Measurements from ENCODE around the gene PHF13. TPM values are rescaled to one million over a fixed set of nuclear protein-coding genes. Genes with fewer than 3 reads are reported as not detected.
A peak's percentile ranks its signal among the peaks of the same experiment; 100 is the strongest.

PHF13 gene
- total RNA-seq (7.5 TPM), polyA plus RNA-seq (1 to 10 TPM; 4.7 to 6.2 (median 5.3) TPM)

DNA sequence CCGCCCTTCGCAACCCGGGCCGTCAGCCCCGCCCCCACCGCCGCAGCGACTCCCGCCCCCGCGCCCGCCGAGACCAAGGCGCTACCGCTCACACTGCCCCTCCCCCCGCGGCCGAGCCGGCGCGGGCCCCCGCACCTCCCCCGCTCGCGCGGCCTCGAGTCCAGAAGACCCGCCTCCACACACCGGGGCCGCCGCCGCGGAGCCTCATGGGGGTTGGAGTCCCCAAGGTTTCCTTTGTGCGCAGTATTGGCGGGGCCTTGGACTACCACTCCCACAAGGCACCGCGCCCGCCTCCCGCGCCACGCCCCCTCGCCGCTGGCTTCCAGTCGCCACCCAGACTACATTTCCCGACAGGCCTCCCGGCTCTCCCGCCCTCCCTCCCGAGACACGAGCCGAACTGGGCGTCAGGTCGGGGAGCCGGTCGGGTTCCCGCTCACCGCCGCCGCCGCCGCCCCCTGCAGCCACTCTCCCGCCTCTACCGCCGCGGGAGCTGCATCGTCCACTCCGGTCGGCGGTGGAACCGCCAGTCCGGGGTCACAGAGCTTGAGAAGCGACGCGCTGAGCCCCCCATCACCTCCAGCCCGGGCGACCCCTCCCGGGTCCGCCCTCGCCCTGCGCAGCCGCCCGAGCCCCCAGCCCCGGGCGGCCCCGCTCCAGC, at the start of gene PHF13:
Gene PHF13 (plus strand): TSS at position 371 of the 658 bp plus-strand sequence. CDS start 336 bp downstream, outside the sequence.
- H3K4me3 Mint-ChIP-seq: peak within 1 kb of the TSS; percentile 94 to 99 (median 94)
- H3K27me3 ChIP-seq (ENCODE audit: control insufficient read depth, insufficient read depth, low read length): no peaks in the 10 kb centered on the region

DNA sequence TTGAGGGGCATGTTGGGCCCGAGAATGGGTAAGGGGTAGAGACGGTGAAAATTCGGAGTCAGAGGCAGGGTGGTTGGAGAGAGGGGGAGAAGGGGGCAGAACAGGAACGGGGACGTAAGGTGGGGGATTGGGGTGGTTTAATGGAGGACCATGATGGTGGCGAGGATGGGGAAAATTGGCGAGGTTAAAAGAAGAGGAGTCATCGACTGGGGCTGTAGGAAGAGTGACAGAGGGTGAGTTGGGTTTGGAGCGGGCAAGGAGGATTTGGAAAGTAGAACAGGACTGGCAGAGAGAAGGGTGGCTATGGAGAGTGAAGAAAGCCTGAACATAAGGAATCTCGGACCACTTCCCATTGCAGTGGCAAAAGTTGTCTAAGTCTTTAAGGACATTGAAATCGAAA, 44.5 kb upstream of the PHF13 start:
- ATAC-seq (ENCODE audit: low read depth in 2 of 2): no peak
- Mint-ChIP-seq H3K4me1 (peaks cover 0 to 4% (median 0%) of the 10 kb centered on the region in 4 donors), H3K4me3 (no peak overlapping the region), H3K27ac (no peak overlapping the region), H3K36me3 (no peaks in the 10 kb centered on the region), H3K27me3 (peaks cover 11% of the 10 kb centered on the region), H3K9me3 (no peaks in the 10 kb centered on the region)
- Histone ChIP-seq H3K4me1 (ENCODE audit: control insufficient read depth, insufficient read depth, low read length, poor library complexity, severe bottlenecking) (no peaks in the 10 kb centered on the region), H3K36me3 (ENCODE audit: control insufficient read depth, insufficient read depth, low read length) (no peaks in the 10 kb centered on the region), H3K9me3 (ENCODE audit: control insufficient read depth in 2 of 2, low read length in 2 of 2) (no peaks in the 10 kb centered on the region), H3K4me3 (ENCODE audit: low read depth, low read length) (no peak overlapping the region), H3K27me3 (ENCODE audit: control insufficient read depth, insufficient read depth, low read length) (no peaks in the 10 kb centered on the region), H3K27ac (ENCODE audit: insufficient read depth, low read length, poor library complexity, severe bottlenecking) (no peak overlapping the region)
- no peak for DNase-seq

More for the DNA sequence above, at the start of gene PHF13:
- peaks cover 0 to 34% (median 20%) of the 10 kb centered on the region in 4 donors for H3K4me1 Mint-ChIP-seq
- Histone ChIP-seq H3K36me3 (ENCODE audit: control insufficient read depth, insufficient read depth, low read length) (no peaks in the 10 kb centered on the region), H3K27ac (ENCODE audit: insufficient read depth, low read length, poor library complexity, severe bottlenecking) (peak within 1 kb of the TSS; percentile 71), H3K4me3 (ENCODE audit: low read depth, low read length) (peak within 1 kb of the TSS; percentile 79), H3K9me3 (ENCODE audit: control insufficient read depth in 2 of 2, low read length in 2 of 2) (no peaks in the 10 kb centered on the region), H3K4me1 (ENCODE audit: control insufficient read depth, insufficient read depth, low read length, poor library complexity, severe bottlenecking) (peaks cover 16% of the 10 kb centered on the region)
- peak within 1 kb of the TSS; percentile 76 to 96 (median 95) for H3K27ac Mint-ChIP-seq
- ATAC-seq (ENCODE audit: low read depth in 2 of 2) (peak; percentile 97 to 98), DNase-seq (peak; percentile 99)
- no peaks in the 10 kb centered on the region for H3K27me3 Mint-ChIP-seq
- H3K9me3 Mint-ChIP-seq: no peaks in the 10 kb centered on the region
- H3K36me3 Mint-ChIP-seq: peaks cover 3% of the 10 kb centered on the region

DNA sequence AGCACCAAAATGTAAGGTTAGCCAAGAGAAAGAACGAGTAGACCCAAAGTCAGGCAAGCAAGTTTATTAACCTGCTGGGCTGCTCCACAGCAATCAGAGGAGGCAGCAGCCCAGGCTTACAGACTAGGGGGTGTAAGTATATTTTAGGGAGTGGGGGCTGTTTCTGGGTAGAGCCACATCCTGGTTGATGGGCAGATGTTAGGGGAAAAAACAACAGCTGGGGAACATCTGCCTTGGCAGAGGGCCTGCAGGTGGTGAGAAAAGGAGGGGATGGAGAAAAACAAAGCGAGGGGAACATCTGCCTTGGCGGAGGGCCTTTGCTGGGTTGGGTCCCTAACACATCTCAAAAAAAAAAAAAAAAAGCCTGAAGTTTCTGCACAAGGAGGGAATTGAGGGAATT, 43.4 kb upstream of the PHF13 start:
- no peak overlapping the region for H3K27ac ChIP-seq (ENCODE audit: insufficient read depth, low read length, poor library complexity, severe bottlenecking)

DNA sequence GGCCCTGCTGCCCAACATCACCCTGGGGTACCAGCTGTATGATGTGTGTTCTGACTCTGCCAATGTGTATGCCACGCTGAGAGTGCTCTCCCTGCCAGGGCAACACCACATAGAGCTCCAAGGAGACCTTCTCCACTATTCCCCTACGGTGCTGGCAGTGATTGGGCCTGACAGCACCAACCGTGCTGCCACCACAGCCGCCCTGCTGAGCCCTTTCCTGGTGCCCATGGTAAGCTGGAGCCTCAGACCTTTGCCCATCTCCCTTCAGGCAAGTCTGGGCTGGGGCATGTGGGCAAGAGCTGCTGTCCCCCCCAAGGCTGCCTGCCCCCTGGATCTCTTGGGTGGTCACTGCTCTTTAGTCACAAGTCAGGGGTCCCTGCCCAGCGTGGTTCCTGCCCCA, 42.5 kb upstream of the PHF13 start:
- Mint-ChIP-seq H3K4me1 (peaks cover 0 to 4% (median 0%) of the 10 kb centered on the region in 4 donors), H3K4me3 (no peak overlapping the region), H3K9me3 (no peaks in the 10 kb centered on the region), H3K27ac (no peak overlapping the region), H3K36me3 (no peaks in the 10 kb centered on the region), H3K27me3 (peaks cover 11% of the 10 kb centered on the region)
- DNase-seq: no peak
- H3K27ac ChIP-seq (ENCODE audit: insufficient read depth, low read length, poor library complexity, severe bottlenecking): no peak overlapping the region
- H3K27me3 ChIP-seq (ENCODE audit: control insufficient read depth, insufficient read depth, low read length): no peaks in the 10 kb centered on the region
- H3K4me3 ChIP-seq (ENCODE audit: low read depth, low read length): no peak overlapping the region
- H3K4me1 ChIP-seq (ENCODE audit: control insufficient read depth, insufficient read depth, low read length, poor library complexity, severe bottlenecking): no peaks in the 10 kb centered on the region
- ATAC-seq (ENCODE audit: low read depth in 2 of 2): peak in 1 of 2 donors; percentile 20
- no peaks in the 10 kb centered on the region for H3K9me3 ChIP-seq (ENCODE audit: control insufficient read depth in 2 of 2, low read length in 2 of 2)
- H3K36me3 ChIP-seq (ENCODE audit: control insufficient read depth, insufficient read depth, low read length): no peaks in the 10 kb centered on the region

More for the DNA sequence above, 43.4 kb upstream of the PHF13 start:
- H3K9me3 ChIP-seq (ENCODE audit: control insufficient read depth in 2 of 2, low read length in 2 of 2): no peaks in the 10 kb centered on the region
- H3K36me3 ChIP-seq (ENCODE audit: control insufficient read depth, insufficient read depth, low read length): no peaks in the 10 kb centered on the region
- H3K9me3 Mint-ChIP-seq: no peaks in the 10 kb centered on the region
- DNase-seq (peak in 1 of 3 donors; percentile 23), ATAC-seq (ENCODE audit: low read depth in 2 of 2) (no peak)
- peaks cover 11% of the 10 kb centered on the region for H3K27me3 Mint-ChIP-seq
- no peak overlapping the region for H3K4me3 ChIP-seq (ENCODE audit: low read depth, low read length)
- H3K4me3 Mint-ChIP-seq: no peak overlapping the region
- no peaks in the 10 kb centered on the region for H3K27me3 ChIP-seq (ENCODE audit: control insufficient read depth, insufficient read depth, low read length)
- peak overlapping the region in 1 of 3 donors; percentile 63 for H3K27ac Mint-ChIP-seq
- no peaks in the 10 kb centered on the region for H3K36me3 Mint-ChIP-seq
- peaks cover 0 to 4% (median 0%) of the 10 kb centered on the region in 4 donors for H3K4me1 Mint-ChIP-seq
- no peaks in the 10 kb centered on the region for H3K4me1 ChIP-seq (ENCODE audit: control insufficient read depth, insufficient read depth, low read length, poor library complexity, severe bottlenecking)

DNA sequence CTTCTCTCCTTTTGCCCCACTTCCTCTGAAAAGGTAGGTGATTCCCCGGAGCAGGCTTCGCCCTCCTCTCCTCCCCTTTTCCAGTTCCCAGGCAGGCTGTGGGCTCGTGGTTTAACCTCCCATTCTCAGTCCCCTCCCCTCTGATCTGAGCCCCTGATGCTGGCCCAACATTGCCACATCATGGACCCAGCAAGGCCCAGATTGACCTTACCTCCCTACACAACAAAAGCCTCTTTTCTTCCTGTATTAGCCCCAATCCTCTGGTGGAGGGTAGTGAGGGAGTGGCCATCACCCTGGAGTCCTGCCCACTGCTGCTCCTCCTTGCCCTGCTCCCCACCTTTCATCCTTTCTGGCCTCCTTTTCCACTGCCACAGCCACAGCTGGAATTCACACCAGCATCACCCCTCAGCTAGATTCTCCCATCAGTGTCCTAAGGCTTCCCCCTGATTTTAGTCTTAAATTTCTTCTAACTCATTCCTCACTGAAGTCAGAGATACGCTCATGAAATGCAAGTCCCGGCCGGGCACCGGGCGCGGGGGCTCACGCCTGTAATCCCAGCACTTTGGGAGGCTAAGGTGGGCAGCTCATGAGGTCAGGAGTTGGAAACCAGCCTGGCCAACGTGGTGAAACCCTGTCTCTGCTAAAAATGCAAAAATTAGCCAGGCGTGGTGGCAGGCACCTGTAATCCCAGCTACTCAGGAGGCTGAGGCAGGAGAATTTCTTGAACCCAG, 40.7 kb upstream of the PHF13 start:
- no peaks in the 10 kb centered on the region for H3K9me3 ChIP-seq (ENCODE audit: control insufficient read depth in 2 of 2, low read length in 2 of 2)
- Mint-ChIP-seq H3K36me3 (no peaks in the 10 kb centered on the region), H3K27ac (no peak overlapping the region), H3K9me3 (no peaks in the 10 kb centered on the region), H3K27me3 (peaks cover 11% of the 10 kb centered on the region), H3K4me3 (no peak overlapping the region), H3K4me1 (peaks cover 0 to 4% (median 0%) of the 10 kb centered on the region in 4 donors)
- no peak for ATAC-seq (ENCODE audit: low read depth in 2 of 2)
- H3K27ac ChIP-seq (ENCODE audit: insufficient read depth, low read length, poor library complexity, severe bottlenecking): no peak overlapping the region
- no peaks in the 10 kb centered on the region for H3K4me1 ChIP-seq (ENCODE audit: control insufficient read depth, insufficient read depth, low read length, poor library complexity, severe bottlenecking)
- H3K36me3 ChIP-seq (ENCODE audit: control insufficient read depth, insufficient read depth, low read length): no peaks in the 10 kb centered on the region
- no peaks in the 10 kb centered on the region for H3K27me3 ChIP-seq (ENCODE audit: control insufficient read depth, insufficient read depth, low read length)
- no peak overlapping the region for H3K4me3 ChIP-seq (ENCODE audit: low read depth, low read length)
- no peak for DNase-seq

DNA sequence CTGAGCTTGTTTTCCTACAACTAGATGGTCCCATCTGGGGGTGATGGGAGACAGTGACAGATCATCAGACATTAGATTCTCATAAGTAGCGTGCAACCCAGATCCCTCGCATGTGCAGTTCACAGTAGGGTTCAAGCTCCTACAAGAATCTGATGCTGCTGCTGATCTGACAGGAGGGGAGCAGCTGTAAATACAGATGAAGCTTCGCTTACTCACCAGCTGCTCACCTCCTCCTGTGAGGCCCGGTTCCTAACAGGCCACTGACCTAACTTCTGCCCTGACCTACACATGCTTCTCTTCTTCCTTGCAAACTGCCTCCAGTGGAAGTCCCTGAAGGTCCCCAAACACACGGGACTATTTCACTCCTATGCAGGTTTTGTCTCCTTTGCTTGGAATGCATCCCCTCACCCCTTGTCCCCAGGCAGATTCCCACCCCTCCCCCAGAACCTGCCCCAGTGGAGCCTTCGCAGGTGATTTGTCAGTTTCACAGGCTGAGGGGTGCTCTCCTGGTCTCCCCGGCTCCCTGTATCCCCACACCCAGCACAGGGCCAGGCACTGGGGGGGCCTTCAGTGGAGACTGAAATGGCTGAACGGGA, 39.4 kb upstream of the PHF13 start:
- Histone ChIP-seq H3K27me3 (ENCODE audit: control insufficient read depth, insufficient read depth, low read length) (no peaks in the 10 kb centered on the region), H3K4me1 (ENCODE audit: control insufficient read depth, insufficient read depth, low read length, poor library complexity, severe bottlenecking) (peaks cover under 1% of the 10 kb centered on the region), H3K9me3 (ENCODE audit: control insufficient read depth in 2 of 2, low read length in 2 of 2) (no peaks in the 10 kb centered on the region), H3K36me3 (ENCODE audit: control insufficient read depth, insufficient read depth, low read length) (no peaks in the 10 kb centered on the region), H3K27ac (ENCODE audit: insufficient read depth, low read length, poor library complexity, severe bottlenecking) (no peak overlapping the region), H3K4me3 (ENCODE audit: low read depth, low read length) (no peak overlapping the region)
- H3K4me1 Mint-ChIP-seq: peaks cover 0 to 7% (median 0%) of the 10 kb centered on the region in 4 donors
- no peaks in the 10 kb centered on the region for H3K36me3 Mint-ChIP-seq
- H3K27me3 Mint-ChIP-seq: peaks cover 4% of the 10 kb centered on the region
- no peak overlapping the region for H3K4me3 Mint-ChIP-seq
- DNase-seq (no peak), ATAC-seq (ENCODE audit: low read depth in 2 of 2) (no peak)
- no peak overlapping the region for H3K27ac Mint-ChIP-seq
- no peaks in the 10 kb centered on the region for H3K9me3 Mint-ChIP-seq

DNA sequence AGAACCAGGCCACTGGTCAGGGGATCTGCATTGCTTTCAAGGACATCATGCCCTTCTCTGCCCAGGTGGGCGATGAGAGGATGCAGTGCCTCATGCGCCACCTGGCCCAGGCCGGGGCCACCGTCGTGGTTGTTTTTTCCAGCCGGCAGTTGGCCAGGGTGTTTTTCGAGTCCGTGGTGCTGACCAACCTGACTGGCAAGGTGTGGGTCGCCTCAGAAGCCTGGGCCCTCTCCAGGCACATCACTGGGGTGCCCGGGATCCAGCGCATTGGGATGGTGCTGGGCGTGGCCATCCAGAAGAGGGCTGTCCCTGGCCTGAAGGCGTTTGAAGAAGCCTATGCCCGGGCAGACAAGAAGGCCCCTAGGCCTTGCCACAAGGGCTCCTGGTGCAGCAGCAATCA, 38.7 kb upstream of the PHF13 start:
- no peak overlapping the region for H3K27ac Mint-ChIP-seq
- no peak overlapping the region for H3K4me3 Mint-ChIP-seq
- ATAC-seq (ENCODE audit: low read depth in 2 of 2) (no peak), DNase-seq (no peak)
- no peaks in the 10 kb centered on the region for H3K36me3 ChIP-seq (ENCODE audit: control insufficient read depth, insufficient read depth, low read length)
- peaks cover 6% of the 10 kb centered on the region for H3K4me1 ChIP-seq (ENCODE audit: control insufficient read depth, insufficient read depth, low read length, poor library complexity, severe bottlenecking)
- peaks cover 3% of the 10 kb centered on the region for H3K27me3 Mint-ChIP-seq
- H3K9me3 Mint-ChIP-seq: no peaks in the 10 kb centered on the region
- H3K27me3 ChIP-seq (ENCODE audit: control insufficient read depth, insufficient read depth, low read length): no peaks in the 10 kb centered on the region
- H3K4me3 ChIP-seq (ENCODE audit: low read depth, low read length): no peak overlapping the region
- H3K36me3 Mint-ChIP-seq: no peaks in the 10 kb centered on the region
- no peak overlapping the region for H3K27ac ChIP-seq (ENCODE audit: insufficient read depth, low read length, poor library complexity, severe bottlenecking)
- H3K4me1 Mint-ChIP-seq: peaks cover 0 to 12% (median 3%) of the 10 kb centered on the region in 4 donors
- no peaks in the 10 kb centered on the region for H3K9me3 ChIP-seq (ENCODE audit: control insufficient read depth in 2 of 2, low read length in 2 of 2)
